Gastrocnemius medialis (tissue), 4 donors: Measurements from ENCODE around the gene USP20. TPM values are rescaled to one million over a fixed set of nuclear protein-coding genes. Genes with fewer than 3 reads are reported as not detected.

ENCODE experiments used
- ATAC-seq, 2 donors: fragments of 150-250 bp; one replicate each; pipeline ENCODE4 v1.9.1; 2016
- DNase-seq, 2 donors: peaks; one replicate each; pipeline ENCODE4 v3.0.0-alpha.2; 2019
- H3K27ac ChIP-seq, 4 donors: fragments of 200-600 bp; sonication (generic); 1 replicate in 1 of 4; 2 replicates in 3 of 4; pipeline ENCODE4 v1.5.1; 2016 to 2018; ENCODE audit warnings: mild to moderate bottlenecking in 2 of 4, moderate library complexity in 1 of 4
- H3K27me3 ChIP-seq, 3 donors: fragments of 200-600 bp; sonication (generic) in 2 of 3; 1 replicate in 1 of 3; 2 replicates in 2 of 3; pipeline versions ENCODE4 v1.5.1 to v1.6.0; 2016 to 2019; ENCODE audit warnings: mild to moderate bottlenecking in 1 of 3, moderate library complexity in 1 of 3
- H3K36me3 ChIP-seq, 2 donors: fragments of 200-600 bp; sonication (generic) in 1 of 2; one replicate each; pipeline ENCODE4 v1.5.1; 2017 to 2018
- H3K4me1 ChIP-seq, 2 donors: fragments of 200-600 bp; sonication (generic) in 1 of 2; one replicate each; pipeline ENCODE4 v1.5.1; 2016 to 2017; ENCODE audit warnings: mild to moderate bottlenecking in 2 of 2
- H3K4me3 ChIP-seq, 4 donors: fragments of 200-600 bp; sonication (generic) in 3 of 4; 1 replicate in 1 of 4; 2 replicates in 3 of 4; pipeline ENCODE4 v1.5.1; 2016 to 2019; ENCODE audit warnings: mild to moderate bottlenecking in 2 of 4
- H3K9me3 ChIP-seq, 3 donors: fragments of 200-600 bp; sonication (generic) in 2 of 3; 1 replicate in 1 of 3; 2 replicates in 2 of 3; pipeline ENCODE4 v1.5.1; 2016 to 2019
- POLR2A ChIP-seq, 2 donors: fragments of 450-650 bp; IDR thresholded peaks; one replicate each; pipeline ENCODE4 v1.6.1; 2017; ENCODE audit warnings: antibody characterized with exemption in 2 of 2, mild to moderate bottlenecking in 2 of 2, moderate library complexity in 2 of 2
- in situ Hi-C, 4 donors: fragments of 200-750 bp; cut with MboI; loops; one replicate each; pipeline versions ENCODE4 v1.15.0 to v1.8.0; 2017; ENCODE audit warnings: low sequenced_read_pairs in 4 of 4
- intact Hi-C: fragments of 100-400 bp; cut with DNase I; formaldehyde crosslinking; loops from one replicate; pipeline ENCODE4 v1.15.1; 2023; ENCODE audit warnings: low total_unique reads
- total RNA-seq, 4 donors: library from RNA; depleted of rRNA; stranded (reverse); fragments of >200 nt; gene quantifications; one replicate each; pipeline versions ENCODE4 v1.1.0 to v1.2.3, GENCODE V29; 2016
- TF ChIP-seq, protein P1 (sequence below), 5 experiments: fragments of 450-650 bp in 3 of 5; fragments of 200-600 bp in 2 of 5; sonication (generic) in 2 of 5; IDR thresholded peaks in 4 of 5; conservative IDR thresholded peaks in 1 of 5; 1 replicate in 4 of 5; 2 replicates in 1 of 5; pipeline ENCODE4 v1.5.1; 2016 to 2019; ENCODE audit warnings: antibody characterized with exemption in 5 of 5, mild to moderate bottlenecking in 3 of 5, moderate library complexity in 3 of 5

USP20 gene
- total RNA-seq, 4 donors from 2014 or later, result 13.4 to 25.4 (median 18.6) TPM

GRCh38 chr9:129879991-129880653 lies 44.9 kb downstream of the USP20 start:
- H3K27me3 ChIP-seq, result no peaks in the 10 kb centered on the region
- H3K4me3 ChIP-seq, result no peak overlapping the region
- H3K4me1 ChIP-seq, result peaks cover 12 to 14% of the 10 kb centered on the region in 2 donors
- no peaks in the 10 kb centered on the region for H3K9me3 ChIP-seq
- TF ChIP-seq, protein P1, sequence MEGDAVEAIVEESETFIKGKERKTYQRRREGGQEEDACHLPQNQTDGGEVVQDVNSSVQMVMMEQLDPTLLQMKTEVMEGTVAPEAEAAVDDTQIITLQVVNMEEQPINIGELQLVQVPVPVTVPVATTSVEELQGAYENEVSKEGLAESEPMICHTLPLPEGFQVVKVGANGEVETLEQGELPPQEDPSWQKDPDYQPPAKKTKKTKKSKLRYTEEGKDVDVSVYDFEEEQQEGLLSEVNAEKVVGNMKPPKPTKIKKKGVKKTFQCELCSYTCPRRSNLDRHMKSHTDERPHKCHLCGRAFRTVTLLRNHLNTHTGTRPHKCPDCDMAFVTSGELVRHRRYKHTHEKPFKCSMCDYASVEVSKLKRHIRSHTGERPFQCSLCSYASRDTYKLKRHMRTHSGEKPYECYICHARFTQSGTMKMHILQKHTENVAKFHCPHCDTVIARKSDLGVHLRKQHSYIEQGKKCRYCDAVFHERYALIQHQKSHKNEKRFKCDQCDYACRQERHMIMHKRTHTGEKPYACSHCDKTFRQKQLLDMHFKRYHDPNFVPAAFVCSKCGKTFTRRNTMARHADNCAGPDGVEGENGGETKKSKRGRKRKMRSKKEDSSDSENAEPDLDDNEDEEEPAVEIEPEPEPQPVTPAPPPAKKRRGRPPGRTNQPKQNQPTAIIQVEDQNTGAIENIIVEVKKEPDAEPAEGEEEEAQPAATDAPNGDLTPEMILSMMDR (IDR thresholded peaks at IDR 0.05 in 4 of 5, conservative IDR thresholded peaks at IDR 0.05 in 1 of 5), result no peak
- TF ChIP-seq POLR2A (IDR thresholded peaks at IDR 0.05), result no peak
- no peak overlapping the region for H3K27ac ChIP-seq
- ATAC-seq, result no peak
- intact Hi-C loops (no loop called here), in situ Hi-C loops (loop anchor here (10.0 to 25.0 kb wide), 4 partner anchors 175 to 357 kb away; partner anchors contain the start of gene GPR107 (in 3 of the 4))
- no peak for DNase-seq
- peaks cover 0 to 46% of the 10 kb centered on the region in 2 donors for H3K36me3 ChIP-seq

- ATAC-seq (no peak), DNase-seq (no peak)
- Histone ChIP-seq H3K4me3 (no peak overlapping the region), H3K9me3 (no peaks in the 10 kb centered on the region), H3K27me3 (no peaks in the 10 kb centered on the region), H3K4me1 (peaks cover 17 to 21% of the 10 kb centered on the region in 2 donors), H3K27ac (no peak overlapping the region), H3K36me3 (peaks cover 0 to 38% of the 10 kb centered on the region in 2 donors)
- in situ Hi-C loops (loop anchor here (10.0 to 25.0 kb wide), 4 partner anchors 174 to 356 kb away; partner anchors contain the start of gene GPR107 (in 3 of the 4)), intact Hi-C loops (no loop called here)
- no peak for TF ChIP-seq POLR2A (IDR thresholded peaks at IDR 0.05)
- TF ChIP-seq, protein P1 (IDR thresholded peaks at IDR 0.05 in 4 of 5, conservative IDR thresholded peaks at IDR 0.05 in 1 of 5), result no peak
Observed at GRCh38 chr9:129880654-129881546, 45.6 kb downstream of the USP20 start.

DNA sequence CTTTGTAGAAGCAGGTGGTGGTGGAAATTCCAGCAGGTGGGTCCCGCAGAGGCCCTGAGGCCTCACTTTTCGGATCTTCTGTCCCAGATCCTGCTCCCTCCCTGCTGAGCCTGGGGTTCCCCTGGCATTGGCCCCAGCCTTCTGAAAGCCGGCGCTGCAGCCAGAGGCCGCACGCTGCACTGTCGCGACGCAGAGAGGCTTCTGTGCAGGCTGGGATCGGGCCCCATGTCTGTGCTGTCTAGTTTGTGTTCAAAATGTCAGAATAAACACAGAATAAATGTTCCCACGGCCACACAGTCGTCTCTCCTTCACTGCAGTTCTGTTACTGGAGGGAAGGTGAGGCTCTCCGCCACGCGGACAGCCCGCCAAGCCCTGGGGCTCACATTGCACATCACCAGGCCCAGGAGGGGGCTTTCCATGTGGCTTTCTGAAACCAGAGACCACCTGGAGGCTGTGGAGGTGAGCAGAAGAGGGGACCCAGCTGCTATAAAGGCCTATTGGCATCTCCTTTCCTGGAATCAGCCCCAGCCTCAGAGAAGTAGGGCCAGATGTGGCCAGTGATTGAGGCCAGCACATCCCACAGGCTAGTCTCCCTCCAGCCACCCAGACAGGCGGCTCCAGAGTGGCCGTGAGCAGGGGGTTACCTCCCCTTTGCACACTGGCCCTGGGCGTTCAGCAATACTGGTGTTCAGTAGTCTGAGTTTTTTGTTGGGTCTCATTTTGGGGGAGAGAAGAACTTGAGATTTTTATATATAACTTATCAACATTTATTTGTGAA lies 46.5 kb downstream of the USP20 start:
- TF ChIP-seq, protein P1 (IDR thresholded peaks at IDR 0.05 in 4 of 5, conservative IDR thresholded peaks at IDR 0.05 in 1 of 5), result no peak
- no peak for TF ChIP-seq POLR2A (IDR thresholded peaks at IDR 0.05)
- peaks cover 19 to 22% of the 10 kb centered on the region in 2 donors for H3K4me1 ChIP-seq
- no peak for DNase-seq
- H3K4me3 ChIP-seq, result no peak overlapping the region
- peaks cover 0 to 29% of the 10 kb centered on the region in 2 donors for H3K36me3 ChIP-seq
- in situ Hi-C loops (loop anchor here (10.0 to 25.0 kb wide), 4 partner anchors 173 to 356 kb away; partner anchors contain the start of gene GPR107 (in 3 of the 4)), intact Hi-C loops (no loop called here)
- no peak overlapping the region for H3K27ac ChIP-seq
- H3K27me3 ChIP-seq, result no peaks in the 10 kb centered on the region
- H3K9me3 ChIP-seq, result no peaks in the 10 kb centered on the region
- ATAC-seq, result no peak
